HEK293T (cell line): ENCODE data around the gene TMEM43.

Source experiments
- CTCF ChIA-PET: fragments of 350-600 bp; formaldehyde crosslinking; extraction: SDS; loops from one replicate; lab custom pipeline; 2021; ENCODE audit warnings: antibody characterized with exemption, inconsistent platforms; lab: Yijun Ruan, JAX
- POLR2A ChIA-PET: fragments of 350-600 bp; formaldehyde crosslinking; extraction: SDS; loops from one replicate; lab custom pipeline; 2020; ENCODE audit warnings: antibody characterized with exemption, inconsistent platforms; lab: Yijun Ruan, JAX
- DNase-seq: peaks from one replicate; pipeline ENCODE4 v3.0.0; 2012; ENCODE audit warnings: mixed read lengths; ENCODE audit errors: extremely low spot score
- ARNT ChIP-seq: fragments of 450-650 bp; IDR thresholded peaks from 2 replicates; pipeline ENCODE4 v1.6.1; 2017; ENCODE audit warnings: mild to moderate bottlenecking
- BHLHE40 ChIP-seq: fragments of 450-650 bp; IDR thresholded peaks from 2 replicates; pipeline ENCODE4 v1.6.1; 2016; ENCODE audit warnings: mild to moderate bottlenecking, moderate library complexity, borderline replicate concordance
- CTBP1 ChIP-seq: fragments of 450-650 bp; IDR thresholded peaks from 2 replicates; pipeline ENCODE4 v1.6.1; 2016; ENCODE audit warnings: borderline replicate concordance
- ELF4 ChIP-seq: fragments of 450-650 bp; IDR thresholded peaks from 2 replicates; pipeline ENCODE4 v1.6.1; 2017; ENCODE audit warnings: antibody characterized with exemption
- FOXA1 ChIP-seq: fragments of 450-650 bp; IDR thresholded peaks from 2 replicates; pipeline ENCODE4 v1.6.1; 2016; ENCODE audit warnings: mild to moderate bottlenecking
- FOXK2 ChIP-seq: fragments of 450-650 bp; IDR thresholded peaks from 2 replicates; pipeline ENCODE4 v1.6.1; 2016; ENCODE audit warnings: mild to moderate bottlenecking
- FOXM1 ChIP-seq: fragments of 450-650 bp; IDR thresholded peaks from 2 replicates; pipeline ENCODE4 v1.6.1; 2017; ENCODE audit warnings: mild to moderate bottlenecking, borderline replicate concordance
- HDGF ChIP-seq: fragments of 450-650 bp; IDR thresholded peaks from 2 replicates; pipeline ENCODE4 v1.6.1; 2017; ENCODE audit warnings: antibody characterized with exemption, borderline replicate concordance
- L3MBTL2 ChIP-seq: fragments of 450-650 bp; conservative IDR thresholded peaks from 2 replicates; pipeline ENCODE4 v1.6.1; 2016; ENCODE audit warnings: mild to moderate bottlenecking
- LEF1 ChIP-seq: fragments of 450-650 bp; IDR thresholded peaks from 2 replicates; pipeline ENCODE4 v1.6.1; 2017; ENCODE audit warnings: mild to moderate bottlenecking, borderline replicate concordance
- NFRKB ChIP-seq: fragments of 450-650 bp; IDR thresholded peaks from 2 replicates; pipeline ENCODE4 v1.6.1; 2016; ENCODE audit warnings: mild to moderate bottlenecking, moderate library complexity
- SP1 ChIP-seq: fragments of 450-650 bp; IDR thresholded peaks from 2 replicates; pipeline ENCODE4 v1.6.1; 2017
- SUZ12 ChIP-seq: fragments of 450-650 bp; IDR thresholded peaks from 2 replicates; pipeline ENCODE4 v1.6.1; 2016; ENCODE audit warnings: mild to moderate bottlenecking
- TARDBP ChIP-seq: fragments of 450-650 bp; IDR thresholded peaks from 2 replicates; pipeline ENCODE4 v1.6.1; 2016
- ZNF384 ChIP-seq: fragments of 450-650 bp; IDR thresholded peaks from 2 replicates; pipeline ENCODE4 v1.6.1; 2016
- TF ChIP-seq, protein P1 (sequence below): fragments of 450-650 bp; IDR thresholded peaks from 2 replicates; pipeline ENCODE4 v1.6.1; 2016

The TMEM43 gene

DNA sequence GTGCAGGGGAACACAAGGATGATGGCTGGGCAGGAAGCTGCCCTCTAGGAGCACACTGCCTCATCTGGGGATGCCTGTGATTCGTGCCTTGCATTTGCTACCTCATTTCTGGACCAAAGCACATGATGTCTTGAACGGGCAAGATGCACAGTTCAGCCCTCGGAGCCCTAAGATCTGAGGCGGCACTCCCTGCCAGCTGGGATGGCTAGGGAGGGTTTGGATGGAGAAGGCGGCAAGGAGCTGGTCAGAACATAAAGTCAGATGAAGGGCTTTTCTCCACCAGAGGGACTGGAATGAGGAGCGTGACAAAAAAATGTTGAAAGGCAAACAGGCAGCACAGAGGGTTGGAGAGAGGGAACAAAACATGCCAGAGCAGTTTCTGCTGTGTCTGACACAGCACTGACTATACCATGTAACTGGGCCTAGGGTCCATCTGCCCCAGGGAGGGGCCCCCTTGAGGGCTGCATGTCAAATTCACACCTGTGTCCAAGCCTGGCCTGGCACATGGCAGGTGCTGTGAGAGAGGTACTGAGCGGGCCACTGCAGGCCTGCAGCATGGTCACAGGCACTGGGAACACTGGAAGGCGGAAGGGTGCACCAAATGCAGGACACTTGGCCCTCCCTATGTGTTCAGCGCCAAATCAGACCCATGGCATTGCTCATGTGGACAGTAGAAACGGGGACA lies 21.7 kb downstream of the TMEM43 start:
- TF ChIP-seq ELF4 (no peak), BHLHE40 (no peak), HDGF (no peak), LEF1 (no peak), FOXK2 (no peak), ARNT (no peak), SUZ12 (no peak), NFRKB (no peak)
- ChIA-PET CTCF (interaction anchor here (0.6 to 1.6 kb wide), 2 partner anchors 70 to 250 kb away, joined by 4 to 6 read pairs; no protein-coding TSS in a partner anchor), POLR2A (interaction anchor here (0.9 to 1.8 kb wide), 2 partner anchors 22 to 32 kb away, joined by 4 read pairs; partner anchors contain the start of genes CHCHD4, LSM3, TMEM43 and XPC)
- DNase-seq = no peak

DNA sequence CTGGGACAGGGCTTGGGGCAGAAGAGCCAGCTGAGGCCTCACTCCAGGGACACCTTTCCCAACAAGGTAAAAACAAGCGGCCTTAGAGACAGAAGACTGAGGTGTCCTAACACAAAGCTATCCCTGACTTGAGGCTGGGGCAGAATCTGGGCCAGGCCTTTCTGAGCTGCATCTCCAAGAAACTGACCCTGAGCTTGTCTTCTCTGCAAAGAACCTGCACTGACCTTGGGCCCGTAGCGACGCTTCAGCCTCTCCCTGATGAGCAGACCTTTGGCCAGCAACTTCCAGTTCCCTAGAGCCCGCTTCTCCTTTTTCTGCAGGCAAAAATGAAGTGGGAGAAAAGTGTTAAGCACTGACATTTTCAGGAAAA lies 22.2 kb downstream of the TMEM43 start:
- ChIA-PET CTCF (interaction anchor here (1.6 kb wide), 1 partner anchor 251 kb away, joined by 6 read pairs; no protein-coding TSS in a partner anchor), POLR2A (interaction anchor here (1.8 kb wide), 1 partner anchor 31 kb away, joined by 4 read pairs; the partner anchor contains the start of genes LSM3 and XPC)
- DNase-seq = no peak
- TF ChIP-seq, protein P1, sequence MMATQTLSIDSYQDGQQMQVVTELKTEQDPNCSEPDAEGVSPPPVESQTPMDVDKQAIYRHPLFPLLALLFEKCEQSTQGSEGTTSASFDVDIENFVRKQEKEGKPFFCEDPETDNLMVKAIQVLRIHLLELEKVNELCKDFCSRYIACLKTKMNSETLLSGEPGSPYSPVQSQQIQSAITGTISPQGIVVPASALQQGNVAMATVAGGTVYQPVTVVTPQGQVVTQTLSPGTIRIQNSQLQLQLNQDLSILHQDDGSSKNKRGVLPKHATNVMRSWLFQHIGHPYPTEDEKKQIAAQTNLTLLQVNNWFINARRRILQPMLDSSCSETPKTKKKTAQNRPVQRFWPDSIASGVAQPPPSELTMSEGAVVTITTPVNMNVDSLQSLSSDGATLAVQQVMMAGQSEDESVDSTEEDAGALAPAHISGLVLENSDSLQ = no peak
- no peak for TF ChIP-seq SP1
- TF ChIP-seq FOXK2 = no peak
- no peak for TF ChIP-seq FOXM1
- TF ChIP-seq TARDBP = no peak
- TF ChIP-seq ZNF384 = no peak
- TF ChIP-seq LEF1 = no peak
- no peak for TF ChIP-seq BHLHE40
- TF ChIP-seq CTBP1 = no peak
- TF ChIP-seq L3MBTL2 = no peak
- no peak for TF ChIP-seq HDGF
- no peak for TF ChIP-seq ELF4
- no peak for TF ChIP-seq ARNT

DNA sequence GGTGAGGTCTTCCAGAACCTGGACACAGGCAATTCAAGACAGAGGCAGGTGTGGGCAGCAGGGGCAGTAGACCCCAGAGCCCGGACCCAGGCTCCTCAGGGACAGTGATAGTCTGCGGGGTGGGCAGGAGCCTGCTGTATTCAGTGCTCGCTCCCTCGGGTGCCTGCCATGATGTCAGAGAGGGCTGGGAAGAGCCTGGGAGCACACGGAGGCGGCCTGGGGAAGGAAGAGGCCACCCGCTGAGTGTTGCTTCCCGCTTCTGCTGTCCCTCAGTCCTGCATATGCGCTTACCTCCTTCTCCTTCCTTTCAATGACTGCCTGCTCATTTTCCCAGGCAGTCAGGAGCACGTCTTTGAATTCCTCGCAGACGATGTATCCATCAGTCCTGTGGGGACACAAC lies 22.8 kb downstream of the TMEM43 start:
- POLR2A ChIA-PET = interaction anchor here (1.8 kb wide), 1 partner anchor 31 kb away, joined by 4 read pairs; the partner anchor contains the start of genes LSM3 and XPC
- no peak for DNase-seq
- CTCF ChIA-PET = no interaction called here
- TF ChIP-seq FOXK2 = no peak
- TF ChIP-seq ELF4 = no peak
- no peak for TF ChIP-seq TARDBP
- no peak for TF ChIP-seq BHLHE40
- no peak for TF ChIP-seq HDGF
- TF ChIP-seq CTBP1 = no peak
- no peak for TF ChIP-seq ZNF384
- TF ChIP-seq L3MBTL2 = no peak
- TF ChIP-seq SP1 = no peak
- TF ChIP-seq, protein P1 = no peak
- no peak for TF ChIP-seq NFRKB
- TF ChIP-seq FOXA1 = no peak
- no peak for TF ChIP-seq ARNT

DNA sequence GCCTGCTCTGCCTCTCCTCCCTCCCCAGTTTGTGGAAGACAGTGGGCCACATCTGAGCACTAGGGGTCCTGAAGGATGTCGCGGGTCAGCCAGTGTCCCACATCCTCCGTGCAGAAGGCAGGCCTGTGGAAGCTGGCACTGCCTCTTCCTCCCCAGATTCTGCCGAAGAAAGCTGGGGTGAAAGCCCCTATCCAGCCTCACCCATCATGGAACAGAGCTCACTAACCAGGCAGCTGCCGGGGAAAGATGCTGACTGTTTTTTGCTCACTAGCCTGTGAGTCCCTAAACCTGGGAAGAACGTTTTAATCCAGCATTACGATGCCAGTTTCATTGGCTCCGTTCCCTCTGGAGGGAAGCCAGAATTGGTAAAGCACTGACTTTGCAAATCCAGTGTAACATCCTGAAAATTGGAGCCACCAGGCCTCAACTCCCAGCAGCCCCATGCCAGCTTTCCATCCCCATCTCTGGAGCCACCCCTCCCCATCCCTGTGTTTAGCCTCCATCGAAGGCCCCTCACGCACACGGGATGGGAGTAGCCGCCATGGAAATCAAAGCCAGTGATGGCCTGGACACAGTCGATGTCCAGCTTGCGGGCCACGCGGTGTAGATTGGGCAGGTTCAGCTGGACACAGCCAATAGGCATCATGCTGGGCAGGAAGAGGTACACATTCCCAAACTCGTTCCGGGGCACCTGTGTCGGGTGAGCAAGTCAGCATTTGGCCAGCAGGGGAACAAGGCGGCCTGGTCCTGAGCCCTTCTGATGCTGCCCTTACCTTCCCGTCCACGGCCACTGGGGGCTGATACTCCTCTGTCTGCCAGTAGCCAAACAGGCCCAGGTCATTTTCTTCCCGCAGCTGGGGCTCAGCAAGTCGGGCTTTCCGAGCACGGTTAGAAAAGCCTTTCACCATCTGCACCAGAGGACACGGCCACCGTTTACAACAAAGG lies 23.5 kb downstream of the TMEM43 start:
- ChIA-PET POLR2A (interaction anchor here (0.8 kb wide), 1 partner anchor 30 kb away, joined by 3 read pairs; the partner anchor contains the start of genes LSM3 and XPC), CTCF (no interaction called here)
- peak; percentile 61 for DNase-seq
- TF ChIP-seq FOXK2 = no peak
- TF ChIP-seq FOXA1 = no peak
- TF ChIP-seq FOXM1 = no peak
- TF ChIP-seq SP1 = no peak
- no peak for TF ChIP-seq L3MBTL2
- TF ChIP-seq ZNF384 = no peak
- no peak for TF ChIP-seq CTBP1
- no peak for TF ChIP-seq ELF4
- TF ChIP-seq TARDBP = no peak
- no peak for TF ChIP-seq SUZ12
- no peak for TF ChIP-seq HDGF

DNA sequence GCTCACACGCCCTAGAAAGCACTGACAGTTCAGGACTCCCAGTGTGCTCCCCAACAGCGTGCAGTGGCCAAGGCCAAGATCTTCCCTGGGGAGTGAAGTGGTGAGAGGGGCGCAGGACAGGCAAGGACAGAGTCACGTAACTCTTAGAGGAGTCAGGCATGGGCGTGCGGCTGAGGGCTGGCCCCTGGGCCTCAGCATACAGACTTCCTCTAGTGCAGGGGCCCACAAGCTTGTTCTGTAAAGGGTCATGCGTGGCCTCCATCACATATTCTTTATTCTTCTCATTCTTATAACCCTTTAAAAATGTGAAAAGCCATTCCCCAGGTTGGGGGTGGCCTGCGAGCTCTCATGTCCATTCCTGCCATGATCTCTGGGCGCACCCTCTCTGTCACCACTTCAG lies 25.2 kb downstream of the TMEM43 start:
- no peak for DNase-seq
- ChIA-PET POLR2A (interaction anchor here (1.0 kb wide), 1 partner anchor 255 kb away, joined by 3 read pairs; no protein-coding TSS in a partner anchor), CTCF (no interaction called here)
- TF ChIP-seq TARDBP (no peak), SP1 (no peak), FOXK2 (no peak), NFRKB (no peak), ARNT (no peak), CTBP1 (no peak), ELF4 (no peak), FOXM1 (no peak), SUZ12 (no peak), FOXA1 (no peak), ZNF384 (no peak), LEF1 (no peak), HDGF (no peak), L3MBTL2 (no peak)
- TF ChIP-seq, protein P1 = no peak
